KMS-11 (cell line): ENCODE measurements around the gene VWA2.

Experiments used
- H2AFZ ChIP-seq: fragments of 200-600 bp; sonication (generic); 2 replicates; pipeline ENCODE4 v1.6.1; 2016; ENCODE audit warnings: antibody characterized with exemption, mixed run types, low read depth
- H3K27ac ChIP-seq: fragments of 200-600 bp; sonication (generic); 2 replicates; pipeline ENCODE4 v1.6.1; 2016; ENCODE audit warnings: mild to moderate bottlenecking, mixed run types
- H3K27me3 ChIP-seq: fragments of 200-600 bp; sonication (generic); 2 replicates; pipeline ENCODE4 v1.6.1; 2017; ENCODE audit warnings: mild to moderate bottlenecking, low read depth, mixed run types, moderate library complexity; ENCODE audit not compliant: insufficient read depth
- H3K36me3 ChIP-seq: fragments of 200-600 bp; sonication (generic); 2 replicates; pipeline ENCODE4 v1.6.1; 2017; ENCODE audit warnings: mild to moderate bottlenecking, mixed run types; ENCODE audit not compliant: insufficient read depth
- H3K4me1 ChIP-seq: fragments of 200-600 bp; sonication (generic); 2 replicates; pipeline ENCODE4 v1.6.1; 2016; ENCODE audit warnings: mild to moderate bottlenecking, low read depth, mixed run types; ENCODE audit not compliant: poor library complexity, severe bottlenecking
- H3K4me2 ChIP-seq: fragments of 200-600 bp; sonication (generic); 2 replicates; pipeline ENCODE4 v1.7.0; 2016; ENCODE audit warnings: mild to moderate bottlenecking, mixed run types
- H3K4me3 ChIP-seq: fragments of 200-600 bp; sonication (generic); IDR thresholded peaks from 2 replicates; pipeline ENCODE4 v1.6.1; 2017; ENCODE audit warnings: low read depth, low read length, mixed read lengths; ENCODE audit not compliant: insufficient read depth
- H3K79me2 ChIP-seq: fragments of 200-600 bp; sonication (generic); 2 replicates; pipeline ENCODE4 v1.6.1; 2016; ENCODE audit warnings: low read depth, mixed run types; ENCODE audit not compliant: insufficient read depth
- H3K9ac ChIP-seq: fragments of 200-600 bp; sonication (generic); 2 replicates; pipeline ENCODE4 v1.6.1; 2016; ENCODE audit warnings: mild to moderate bottlenecking, mixed run types
- H4K20me1 ChIP-seq: fragments of 200-600 bp; sonication (generic); 2 replicates; pipeline ENCODE4 v1.6.1; 2016; ENCODE audit warnings: mild to moderate bottlenecking, mixed run types; ENCODE audit not compliant: insufficient read depth
- TF ChIP-seq, protein P1 (sequence below): fragments of 200-600 bp; sonication (generic); conservative IDR thresholded peaks from 2 replicates; pipeline ENCODE4 v1.6.1; 2017; ENCODE audit warnings: low read depth, mild to moderate bottlenecking, antibody characterized with exemption, low read length, moderate library complexity, mixed read lengths

Gene VWA2

DNA sequence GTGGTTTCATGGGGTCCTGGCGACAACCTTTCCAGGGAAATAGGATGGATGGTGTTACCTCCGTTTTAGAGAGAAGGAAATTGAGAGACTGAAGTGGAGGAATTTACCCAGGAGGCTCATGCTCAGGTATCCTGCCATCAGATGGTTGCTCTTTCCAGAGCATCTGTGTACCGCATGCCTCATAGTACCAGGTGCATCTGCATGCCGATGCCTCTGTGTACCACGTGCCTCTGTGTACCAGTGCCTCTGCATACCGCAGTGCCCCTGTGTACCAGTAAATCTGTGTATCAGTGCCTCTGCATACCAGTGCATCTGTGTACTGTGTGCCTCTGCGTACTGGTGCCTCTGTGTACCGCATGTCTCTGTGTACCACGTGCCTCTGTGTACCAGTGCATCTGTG lies 3.2 kb downstream of the VWA2 start:
- H3K27ac ChIP-seq, result no peak overlapping the region
- no peak overlapping the region for H3K4me3 ChIP-seq
- H3K36me3 ChIP-seq, result no peaks in the 10 kb centered on the region
- no peak overlapping the region for H3K4me2 ChIP-seq
- no peak overlapping the region for H2AFZ ChIP-seq
- no peak overlapping the region for H3K9ac ChIP-seq
- no peaks in the 10 kb centered on the region for H3K79me2 ChIP-seq
- no peaks in the 10 kb centered on the region for H4K20me1 ChIP-seq
- H3K4me1 ChIP-seq, result no peaks in the 10 kb centered on the region
- TF ChIP-seq, protein P1, sequence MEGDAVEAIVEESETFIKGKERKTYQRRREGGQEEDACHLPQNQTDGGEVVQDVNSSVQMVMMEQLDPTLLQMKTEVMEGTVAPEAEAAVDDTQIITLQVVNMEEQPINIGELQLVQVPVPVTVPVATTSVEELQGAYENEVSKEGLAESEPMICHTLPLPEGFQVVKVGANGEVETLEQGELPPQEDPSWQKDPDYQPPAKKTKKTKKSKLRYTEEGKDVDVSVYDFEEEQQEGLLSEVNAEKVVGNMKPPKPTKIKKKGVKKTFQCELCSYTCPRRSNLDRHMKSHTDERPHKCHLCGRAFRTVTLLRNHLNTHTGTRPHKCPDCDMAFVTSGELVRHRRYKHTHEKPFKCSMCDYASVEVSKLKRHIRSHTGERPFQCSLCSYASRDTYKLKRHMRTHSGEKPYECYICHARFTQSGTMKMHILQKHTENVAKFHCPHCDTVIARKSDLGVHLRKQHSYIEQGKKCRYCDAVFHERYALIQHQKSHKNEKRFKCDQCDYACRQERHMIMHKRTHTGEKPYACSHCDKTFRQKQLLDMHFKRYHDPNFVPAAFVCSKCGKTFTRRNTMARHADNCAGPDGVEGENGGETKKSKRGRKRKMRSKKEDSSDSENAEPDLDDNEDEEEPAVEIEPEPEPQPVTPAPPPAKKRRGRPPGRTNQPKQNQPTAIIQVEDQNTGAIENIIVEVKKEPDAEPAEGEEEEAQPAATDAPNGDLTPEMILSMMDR, result no peak
- no peaks in the 10 kb centered on the region for H3K27me3 ChIP-seq

DNA sequence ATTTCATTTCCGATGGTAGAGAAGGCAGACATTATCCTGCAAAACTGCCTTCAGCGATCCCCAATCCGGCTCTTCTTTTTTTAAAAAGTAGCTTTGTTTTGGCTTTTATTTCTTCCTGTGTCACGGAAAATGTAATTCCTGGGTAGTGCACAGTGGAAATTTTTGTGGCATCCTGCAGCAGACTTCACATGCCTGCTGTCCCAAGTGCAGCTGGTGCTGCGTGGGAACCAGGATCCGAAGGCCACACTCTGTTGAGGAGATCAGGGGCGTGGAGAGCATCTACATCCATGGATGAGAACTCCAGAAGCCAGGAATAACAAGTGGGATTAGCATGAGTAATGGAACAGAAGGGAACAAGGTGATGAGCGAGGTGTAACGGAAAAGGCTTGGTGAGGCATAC lies 4.6 kb downstream of the VWA2 start:
- no peak overlapping the region for H3K9ac ChIP-seq
- H3K4me1 ChIP-seq, result no peaks in the 10 kb centered on the region
- no peak overlapping the region for H2AFZ ChIP-seq
- H3K27me3 ChIP-seq, result no peaks in the 10 kb centered on the region
- no peaks in the 10 kb centered on the region for H3K36me3 ChIP-seq
- H4K20me1 ChIP-seq, result no peaks in the 10 kb centered on the region
- TF ChIP-seq, protein P1, result no peak
- H3K27ac ChIP-seq, result no peak overlapping the region
- no peak overlapping the region for H3K4me2 ChIP-seq
- no peak overlapping the region for H3K4me3 ChIP-seq
- H3K79me2 ChIP-seq, result no peaks in the 10 kb centered on the region

DNA sequence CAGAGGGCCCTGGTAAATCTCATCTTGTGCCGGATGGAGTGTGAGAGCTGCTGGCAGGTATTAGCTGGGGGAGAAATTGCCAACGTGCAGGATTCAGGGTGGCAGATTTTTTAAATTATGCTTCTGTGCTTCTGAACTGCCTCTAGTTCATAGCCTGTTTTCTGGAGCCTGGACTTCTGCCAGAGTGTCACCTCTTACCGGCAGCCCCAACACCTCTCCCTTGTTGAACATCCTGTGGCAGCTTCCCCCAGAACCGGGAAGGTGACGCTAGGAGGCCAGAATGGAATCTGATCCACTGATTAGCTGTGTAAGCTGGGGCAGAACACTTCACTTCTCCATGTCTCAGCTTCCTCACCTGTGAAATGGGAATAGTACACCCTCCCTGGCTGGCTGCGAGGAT lies 5.1 kb downstream of the VWA2 start:
- TF ChIP-seq, protein P1, result no peak
- no peak overlapping the region for H3K27ac ChIP-seq
- no peak overlapping the region for H3K4me2 ChIP-seq
- no peaks in the 10 kb centered on the region for H3K27me3 ChIP-seq
- H3K79me2 ChIP-seq, result no peaks in the 10 kb centered on the region
- no peaks in the 10 kb centered on the region for H3K36me3 ChIP-seq
- H3K4me1 ChIP-seq, result no peaks in the 10 kb centered on the region
- H3K4me3 ChIP-seq, result no peak overlapping the region
- no peak overlapping the region for H3K9ac ChIP-seq
- no peak overlapping the region for H2AFZ ChIP-seq
- H4K20me1 ChIP-seq, result no peaks in the 10 kb centered on the region

DNA sequence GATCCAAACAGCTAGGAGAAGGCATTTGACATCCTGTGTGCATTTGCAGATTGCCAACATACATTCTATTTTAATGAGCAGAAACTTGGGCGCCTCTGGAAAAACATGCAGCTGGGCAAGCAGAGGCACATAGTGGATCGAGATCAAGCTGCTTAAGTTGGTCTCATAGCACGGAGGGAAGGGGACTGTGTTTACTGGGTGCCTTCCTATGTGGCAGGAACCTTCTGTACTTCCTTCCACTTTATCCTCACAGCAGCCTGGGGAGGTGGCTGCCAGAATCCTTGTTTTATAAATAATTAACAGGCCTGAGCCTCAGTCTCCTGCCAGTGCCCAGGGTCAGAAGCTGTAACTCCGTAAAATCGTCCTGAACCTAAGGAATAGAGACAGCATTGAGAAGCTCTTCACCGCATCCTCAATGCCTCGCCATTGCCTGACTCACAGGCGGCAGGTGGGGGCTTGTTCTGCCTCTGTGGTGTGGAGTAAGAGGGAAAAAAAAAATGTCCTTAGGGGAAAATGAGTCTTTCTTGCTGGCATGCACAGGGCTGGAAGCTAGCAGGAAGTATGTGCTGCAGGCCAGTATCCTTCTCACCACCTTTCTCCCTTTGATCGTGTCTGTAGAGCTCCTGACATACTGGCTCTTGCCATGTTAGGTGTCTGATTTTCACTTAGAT lies 6.2 kb downstream of the VWA2 start:
- Histone ChIP-seq H2AFZ (no peak overlapping the region), H3K79me2 (no peaks in the 10 kb centered on the region), H3K27me3 (no peaks in the 10 kb centered on the region), H3K4me1 (no peaks in the 10 kb centered on the region), H3K27ac (no peak overlapping the region), H3K4me2 (no peak overlapping the region), H3K36me3 (no peaks in the 10 kb centered on the region), H3K4me3 (no peak overlapping the region), H4K20me1 (no peaks in the 10 kb centered on the region), H3K9ac (no peak overlapping the region)
- TF ChIP-seq, protein P1, result no peak
